Kidney epithelial cell (primary cell): ENCODE measurements around the gene IRAK1. TPM values are rescaled to one million over a fixed set of nuclear protein-coding genes. Genes with fewer than 3 reads are reported as not detected.

ENCODE experiments used
- DNase-seq: peaks from one replicate; pipeline ENCODE4 v3.0.0-alpha.2; 2010; ENCODE audit warnings: low read depth
- H3K27me3 ChIP-seq: 2 replicates; pipeline ENCODE4 v1.6.0; 2011; ENCODE audit warnings: low read length; ENCODE audit not compliant: control insufficient read depth, insufficient read depth
- H3K36me3 ChIP-seq: 2 replicates; pipeline ENCODE4 v1.5.1; 2011; ENCODE audit warnings: low read length; ENCODE audit not compliant: control insufficient read depth, insufficient read depth
- H3K4me3 ChIP-seq: 2 replicates; pipeline ENCODE4 v1.5.1; 2011; ENCODE audit warnings: low read depth, mild to moderate bottlenecking, control low read depth, low read length
- CTCF ChIP-seq: IDR thresholded peaks from 2 replicates; pipeline ENCODE4 v1.5.1; 2011; ENCODE audit warnings: mild to moderate bottlenecking, moderate library complexity, low read length, control low read depth, inconsistent platforms; ENCODE audit not compliant: insufficient read depth, poor library complexity, severe bottlenecking
- total RNA-seq: library from RNA; depleted of rRNA; stranded (reverse); fragments of >200 nt; gene quantifications from 2 replicates; pipeline ENCODE4 v1.2.3, GENCODE V29; 2015

IRAK1 gene
- total RNA-seq, 1 donor from 2014 or later, result 193 TPM

GRCh38 chrX:153963546-153963945, 56.2 kb downstream of the IRAK1 start:
- no peaks in the 10 kb centered on the region for H3K27me3 ChIP-seq
- no peak for DNase-seq
- H3K36me3 ChIP-seq, result peaks cover 2% of the 10 kb centered on the region
- TF ChIP-seq CTCF, result no peak
- H3K4me3 ChIP-seq, result no peak overlapping the region

GRCh38 chrX:153961292-153961691, 58.4 kb downstream of the IRAK1 start:
- no peak for DNase-seq
- H3K36me3 ChIP-seq, result peaks cover 6% of the 10 kb centered on the region
- no peaks in the 10 kb centered on the region for H3K27me3 ChIP-seq
- no peak overlapping the region for H3K4me3 ChIP-seq
- TF ChIP-seq CTCF, result no peak

GRCh38 chrX:153960786-153961185, 58.9 kb downstream of the IRAK1 start:
- Histone ChIP-seq H3K36me3 (peaks cover 6% of the 10 kb centered on the region), H3K27me3 (no peaks in the 10 kb centered on the region), H3K4me3 (no peak overlapping the region)
- no peak for DNase-seq
- TF ChIP-seq CTCF, result no peak

Other genes with a start within 250 kb of the IRAK1 start
- 0.08 and 0.27 TPM in 2 replicates for gene SRPK3, start 238.9 kb downstream of the IRAK1 start, total RNA-seq
- gene IDH3G, start 225.5 kb downstream of the IRAK1 start, total RNA-seq, result 80.6 and 84.0 TPM in 2 replicates
- gene SSR4, start 225.2 kb downstream of the IRAK1 start, total RNA-seq, result 300 and 319 TPM in 2 replicates
- gene PDZD4, start 189.4 kb downstream of the IRAK1 start, total RNA-seq, result 0.68 and 1.8 TPM in 2 replicates
- gene L1CAM, start 133.7 kb downstream of the IRAK1 start, total RNA-seq, result 122 and 138 TPM in 2 replicates
- gene AVPR2, start 115.2 kb downstream of the IRAK1 start, total RNA-seq, result 0.08 and 0.21 TPM in 2 replicates
- gene ARHGAP4, start 93.6 kb downstream of the IRAK1 start, total RNA-seq, result 12.7 and 14.0 TPM in 2 replicates
- gene NAA10, start 84.9 kb downstream of the IRAK1 start, total RNA-seq, result 139 and 141 TPM in 2 replicates
- gene RENBP, start 75.3 kb downstream of the IRAK1 start, total RNA-seq, result 22.9 and 38.7 TPM in 2 replicates
- gene HCFC1, start 48.1 kb downstream of the IRAK1 start, total RNA-seq, result 56.2 and 72.2 TPM in 2 replicates
- gene TMEM187, start 47.1 kb downstream of the IRAK1 start, total RNA-seq, result 6.7 and 11.9 TPM in 2 replicates
- gene MECP2, start 77.8 kb upstream of the IRAK1 start, total RNA-seq, result 32.0 and 34.4 TPM in 2 replicates
- gene OPN1LW, start 124.3 kb upstream of the IRAK1 start, total RNA-seq, result not detected in 2 replicates
- gene OPN1MW, start 162.7 kb upstream of the IRAK1 start, total RNA-seq, result not detected in 2 replicates
- gene OPN1MW2, start 199.9 kb upstream of the IRAK1 start, total RNA-seq, result not detected in 2 replicates
- gene OPN1MW3, start 237.7 kb upstream of the IRAK1 start, total RNA-seq, result not detected in 2 replicates